Nucleus accumbens (tissue), 56 donors: ENCODE measurements around the gene HM13.
"Not testable (repeated sequence)": the region's sequence is repeated elsewhere in the genome, so short reads cannot be mapped to it uniquely, and the experiment has no call there.

ENCODE experiments used
- DNase-seq, 56 donors: peaks; one replicate each; lab custom pipeline; 2025; lab: John Stamatoyannopoulos, UW

The HM13 gene

DNA sequence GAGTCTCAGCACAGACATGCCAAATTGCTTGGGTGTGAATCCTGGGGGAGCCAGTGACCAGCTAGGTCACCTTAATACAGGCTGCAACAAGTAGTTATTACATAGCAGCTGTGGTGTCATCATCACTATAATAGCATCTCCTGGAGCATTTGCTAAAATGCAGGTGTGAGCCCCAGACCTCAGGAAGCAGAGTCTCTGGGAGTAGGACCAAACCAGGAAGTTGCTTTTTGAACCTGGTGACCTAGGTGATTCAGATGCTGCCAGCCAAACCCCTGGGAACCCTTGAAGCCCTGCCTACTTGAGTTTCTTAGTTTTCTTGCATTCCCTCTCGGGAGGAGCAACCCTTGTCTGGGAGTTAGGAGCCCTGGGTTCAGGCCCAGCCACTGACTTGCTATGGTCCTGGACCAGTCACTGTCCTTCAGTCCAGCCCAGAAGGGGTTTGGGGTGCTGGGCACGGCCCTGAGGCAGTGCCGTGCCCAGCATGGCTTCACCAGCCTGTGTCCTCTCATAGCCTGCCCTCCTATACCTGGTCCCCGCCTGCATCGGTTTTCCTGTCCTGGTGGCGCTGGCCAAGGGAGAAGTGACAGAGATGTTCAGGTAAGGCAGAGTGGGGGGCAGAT lies 51.6 kb downstream of the HM13 start:
- DNase-seq = no peak

DNA sequence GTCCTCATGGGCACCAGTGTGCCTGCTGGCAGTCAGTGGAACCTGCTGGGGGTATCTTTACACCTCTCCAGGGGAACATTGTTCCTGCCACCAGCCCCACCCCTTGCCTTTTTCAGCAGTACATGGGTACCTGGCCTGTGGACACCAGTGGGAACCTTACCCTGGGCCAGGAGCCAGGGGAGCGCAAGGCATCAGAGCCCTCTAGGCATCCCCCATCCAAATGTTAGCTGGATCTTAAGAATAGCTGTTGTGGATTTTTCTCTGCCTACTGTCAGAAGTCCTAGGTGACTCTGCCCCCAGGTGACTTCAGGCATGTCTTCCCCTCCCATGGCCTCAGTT lies 52.0 kb downstream of the HM13 start:
- DNase-seq = no peak

DNA sequence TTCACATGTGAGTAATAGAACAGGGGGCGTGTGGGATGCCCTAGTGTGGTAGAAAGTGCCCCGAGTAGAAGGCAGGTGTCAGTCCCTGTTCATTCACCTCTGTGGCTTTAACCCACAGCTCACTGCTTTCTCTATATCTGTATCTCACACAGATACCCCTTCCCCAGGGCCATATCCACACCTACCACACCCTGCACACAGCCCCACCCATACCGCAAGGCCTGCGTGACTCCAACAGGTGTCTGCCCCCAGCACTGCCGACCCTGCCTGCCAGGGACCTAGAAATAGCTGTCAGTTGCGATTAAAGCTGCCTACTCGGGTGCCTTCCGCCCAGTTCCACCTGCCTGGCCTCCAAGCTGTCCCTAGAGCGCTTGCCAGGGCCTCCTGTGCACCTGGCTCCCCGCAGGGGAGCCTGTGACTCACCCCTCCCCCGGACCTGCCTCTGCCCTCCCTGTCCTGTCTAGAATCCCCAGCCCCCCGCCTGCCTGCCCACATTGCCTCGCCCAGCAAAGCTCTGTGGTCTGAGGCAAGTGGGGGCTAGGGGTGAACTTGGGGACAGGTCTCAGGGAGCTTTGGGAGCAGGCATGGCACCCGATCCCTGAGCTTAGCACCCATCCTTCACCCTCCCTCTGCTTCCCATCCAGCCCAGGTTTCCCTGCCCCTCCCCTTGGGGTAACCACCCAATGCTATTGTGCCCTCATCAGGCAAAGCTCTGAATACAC lies 52.6 kb downstream of the HM13 start:
- DNase-seq = peak in 1 of 56 donors; percentile 9

DNA sequence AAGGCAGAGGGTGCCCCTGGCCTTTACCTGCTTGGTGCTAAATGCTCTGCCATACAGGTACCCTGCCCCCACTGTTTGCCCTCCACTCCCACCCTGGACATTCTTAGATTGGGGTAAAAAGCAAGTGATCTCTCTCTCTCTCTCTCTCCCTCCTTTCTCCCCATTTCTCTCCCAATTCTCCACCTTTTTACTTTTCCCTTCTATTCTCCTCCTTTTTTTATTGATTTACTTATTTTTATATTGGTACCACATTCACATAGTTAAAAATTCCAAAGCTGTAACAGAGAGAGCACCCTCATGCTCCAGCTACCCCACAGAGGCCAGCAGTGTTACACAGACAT lies 53.1 kb downstream of the HM13 start:
- no peak for DNase-seq

DNA sequence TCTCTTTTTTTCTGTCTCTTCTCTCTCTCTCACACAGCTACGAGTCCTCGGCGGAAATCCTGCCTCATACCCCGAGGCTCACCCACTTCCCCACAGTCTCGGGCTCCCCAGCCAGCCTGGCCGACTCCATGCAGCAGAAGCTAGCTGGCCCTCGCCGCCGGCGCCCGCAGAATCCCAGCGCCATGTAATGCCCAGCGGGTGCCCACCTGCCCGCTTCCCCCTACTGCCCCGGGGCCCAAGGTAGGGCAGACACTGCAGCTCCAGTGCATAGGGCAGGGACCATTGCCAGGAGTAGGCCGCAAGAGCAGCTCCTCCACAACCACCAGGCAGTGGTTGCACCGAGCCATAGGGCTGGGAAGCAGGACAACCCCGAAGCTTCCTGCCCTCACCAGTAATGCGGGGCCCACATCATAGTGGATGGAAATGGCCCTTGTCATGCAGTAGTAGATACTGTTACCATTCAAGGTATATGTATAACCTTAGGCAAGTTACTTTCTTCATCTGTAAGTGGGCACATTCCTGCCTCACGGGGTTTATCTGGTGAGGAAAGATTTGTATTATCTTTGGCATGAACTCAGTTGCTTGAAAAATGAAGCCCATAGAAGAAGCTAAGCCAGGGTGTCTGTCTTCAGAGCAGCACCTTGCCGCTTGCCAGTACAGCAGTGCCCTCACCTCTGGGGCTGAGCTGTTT lies 53.9 kb downstream of the HM13 start:
- no peak for DNase-seq

DNA sequence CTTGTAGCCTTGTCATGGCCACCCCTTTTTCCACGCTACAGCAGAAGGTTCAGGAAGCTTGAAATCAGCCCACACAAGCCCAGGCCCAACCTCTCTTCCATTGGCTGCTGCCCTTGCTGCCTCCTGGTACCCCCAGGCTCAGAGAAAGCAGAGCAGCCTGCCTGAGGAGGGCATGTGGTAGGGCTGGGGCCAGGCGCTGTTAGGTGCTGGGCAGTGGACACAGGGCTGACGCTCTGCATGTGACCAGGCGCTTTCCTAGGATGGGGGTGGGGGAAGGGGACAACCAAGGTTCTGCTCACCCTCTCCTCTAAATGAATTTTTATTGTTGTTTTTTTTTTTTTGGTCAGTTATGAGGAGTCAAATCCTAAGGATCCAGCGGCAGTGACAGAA lies 54.5 kb downstream of the HM13 start:
- peak in 3 of 56 donors; percentile 6 to 35 (median 33) for DNase-seq

DNA sequence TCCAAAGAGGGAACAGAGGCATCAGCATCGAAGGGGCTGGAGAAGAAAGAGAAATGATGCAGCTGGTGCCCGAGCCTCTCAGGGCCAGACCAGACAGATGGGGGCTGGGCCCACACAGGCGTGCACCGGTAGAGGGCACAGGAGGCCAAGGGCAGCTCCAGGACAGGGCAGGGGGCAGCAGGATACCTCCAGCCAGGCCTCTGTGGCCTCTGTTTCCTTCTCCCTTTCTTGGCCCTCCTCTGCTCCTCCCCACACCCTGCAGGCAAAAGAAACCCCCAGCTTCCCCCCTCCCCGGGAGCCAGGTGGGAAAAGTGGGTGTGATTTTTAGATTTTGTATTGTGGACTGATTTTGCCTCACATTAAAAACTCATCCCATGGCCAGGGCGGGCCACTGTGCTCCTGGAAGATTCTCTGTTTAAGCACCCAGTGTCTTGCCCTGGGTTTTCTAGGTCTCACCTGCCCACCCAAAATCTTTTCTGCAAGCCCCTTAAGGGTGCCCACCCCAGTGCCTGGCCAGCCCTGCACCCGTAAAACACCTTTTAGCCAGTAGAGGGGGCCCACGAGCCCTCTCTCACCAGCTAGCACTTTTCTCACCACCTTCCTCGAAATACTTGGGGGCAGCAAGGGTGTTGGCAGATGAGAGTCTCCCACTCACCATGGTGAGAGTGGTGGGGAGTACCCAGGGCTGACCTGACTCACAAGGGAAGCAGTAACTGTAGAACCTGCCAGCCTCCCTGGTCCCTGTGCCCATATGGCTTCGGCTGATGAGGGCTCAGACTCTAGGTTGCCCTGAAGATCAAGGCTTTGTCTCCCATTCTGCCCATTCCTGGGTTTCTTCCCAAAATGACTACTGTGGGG lies 55.1 kb downstream of the HM13 start:
- peak in 47 of 56 donors; percentile 5 to 71 (median 41) for DNase-seq

DNA sequence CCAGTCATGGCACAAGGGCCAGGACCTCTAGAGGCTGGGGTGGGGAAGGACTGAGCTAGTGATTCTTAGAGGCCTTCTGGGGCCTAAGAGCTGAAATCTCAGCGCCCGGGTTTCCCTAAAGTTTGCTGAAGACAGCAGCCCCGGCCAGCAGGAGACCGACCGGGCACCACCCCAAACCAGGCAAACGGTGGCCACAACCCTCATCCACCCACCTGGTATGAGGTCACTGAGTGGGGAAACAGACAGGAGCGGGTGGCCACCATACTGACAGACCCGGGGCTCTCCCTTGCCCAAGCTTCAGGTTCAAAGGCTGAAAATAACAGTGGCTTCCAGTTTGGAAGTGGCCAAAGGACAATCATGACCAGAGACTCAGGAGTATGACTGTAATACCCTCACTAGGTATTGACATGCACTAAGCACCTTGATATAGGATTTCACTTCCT lies 55.8 kb downstream of the HM13 start:
- peak in 5 of 56 donors; percentile 25 to 37 (median 30) for DNase-seq

DNA sequence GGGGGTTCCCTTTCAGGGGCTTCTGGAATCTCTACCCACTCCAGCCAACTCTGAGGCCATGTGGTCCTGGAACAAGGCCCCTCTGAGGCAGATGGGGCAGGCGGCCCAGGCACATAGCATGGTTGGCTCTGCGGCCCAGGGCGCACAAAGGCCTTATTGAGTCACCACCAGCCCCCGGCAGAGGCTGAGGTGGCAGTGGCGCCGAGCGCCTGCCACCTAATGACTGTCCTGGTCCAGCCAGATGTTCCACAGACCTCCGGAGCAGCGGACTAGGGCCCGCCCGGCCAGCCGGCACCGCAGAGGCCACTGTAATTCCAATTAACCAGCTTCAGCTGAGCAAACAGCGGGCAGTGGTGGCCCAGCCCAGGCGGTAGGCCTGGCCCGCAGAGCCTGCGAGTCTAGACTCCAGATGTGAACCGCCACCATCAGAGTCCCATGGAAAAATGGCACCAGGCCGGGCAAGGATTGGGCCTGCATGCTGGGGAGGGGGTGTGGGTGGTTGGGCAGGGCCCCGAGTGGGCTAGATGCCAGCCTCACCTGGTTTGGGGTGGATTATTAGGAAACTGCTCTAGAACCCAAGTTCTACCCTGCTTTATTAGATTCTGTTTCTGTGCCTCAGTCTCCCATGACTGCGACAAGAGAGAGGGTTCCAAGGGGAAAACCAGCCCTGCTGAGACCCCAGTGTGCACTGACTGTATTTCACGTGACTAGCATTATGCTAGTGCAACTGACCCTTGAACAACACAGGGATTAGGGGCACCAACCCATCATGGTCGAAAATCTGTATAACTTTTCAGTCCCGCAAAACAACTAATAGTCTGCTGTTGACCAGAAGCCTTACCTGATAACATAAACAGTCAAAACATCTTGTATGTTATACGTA lies 56.7 kb downstream of the HM13 start:
- peak; percentile 27 to 93 (median 80) for DNase-seq

DNA sequence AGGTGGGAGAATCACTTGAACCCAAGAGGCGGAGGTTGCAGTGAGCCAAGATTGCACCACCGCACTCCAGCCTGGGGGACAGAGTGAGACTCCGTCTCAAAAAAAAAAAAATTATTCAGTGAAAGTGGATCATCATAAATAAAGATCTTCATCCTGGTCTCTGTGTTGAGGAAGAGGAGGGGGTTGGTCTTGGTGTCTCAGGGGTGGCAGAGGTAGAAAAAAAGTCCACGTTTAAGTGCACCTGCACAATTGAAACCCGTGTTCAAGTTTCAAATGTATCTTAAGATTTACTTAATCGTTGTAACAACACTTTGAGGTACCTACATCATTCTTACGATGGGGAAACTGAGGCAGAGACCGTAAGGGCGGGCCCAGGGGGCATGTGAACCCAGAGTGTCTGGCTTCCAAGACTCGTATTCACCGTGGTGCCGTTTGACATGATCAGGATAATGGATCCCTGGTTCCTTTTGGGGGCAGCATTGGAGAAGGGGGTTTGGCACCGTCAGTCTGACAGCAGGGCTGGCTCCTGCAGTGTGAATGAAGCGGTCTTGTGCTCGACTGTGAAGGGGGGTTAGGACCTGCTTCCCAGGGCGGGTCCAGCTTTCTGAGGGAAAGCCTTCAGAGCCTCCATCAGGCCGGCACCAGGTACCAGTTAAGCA lies 57.9 kb downstream of the HM13 start:
- peak in 17 of 56 donors; percentile 37 to 68 (median 50) for DNase-seq

DNA sequence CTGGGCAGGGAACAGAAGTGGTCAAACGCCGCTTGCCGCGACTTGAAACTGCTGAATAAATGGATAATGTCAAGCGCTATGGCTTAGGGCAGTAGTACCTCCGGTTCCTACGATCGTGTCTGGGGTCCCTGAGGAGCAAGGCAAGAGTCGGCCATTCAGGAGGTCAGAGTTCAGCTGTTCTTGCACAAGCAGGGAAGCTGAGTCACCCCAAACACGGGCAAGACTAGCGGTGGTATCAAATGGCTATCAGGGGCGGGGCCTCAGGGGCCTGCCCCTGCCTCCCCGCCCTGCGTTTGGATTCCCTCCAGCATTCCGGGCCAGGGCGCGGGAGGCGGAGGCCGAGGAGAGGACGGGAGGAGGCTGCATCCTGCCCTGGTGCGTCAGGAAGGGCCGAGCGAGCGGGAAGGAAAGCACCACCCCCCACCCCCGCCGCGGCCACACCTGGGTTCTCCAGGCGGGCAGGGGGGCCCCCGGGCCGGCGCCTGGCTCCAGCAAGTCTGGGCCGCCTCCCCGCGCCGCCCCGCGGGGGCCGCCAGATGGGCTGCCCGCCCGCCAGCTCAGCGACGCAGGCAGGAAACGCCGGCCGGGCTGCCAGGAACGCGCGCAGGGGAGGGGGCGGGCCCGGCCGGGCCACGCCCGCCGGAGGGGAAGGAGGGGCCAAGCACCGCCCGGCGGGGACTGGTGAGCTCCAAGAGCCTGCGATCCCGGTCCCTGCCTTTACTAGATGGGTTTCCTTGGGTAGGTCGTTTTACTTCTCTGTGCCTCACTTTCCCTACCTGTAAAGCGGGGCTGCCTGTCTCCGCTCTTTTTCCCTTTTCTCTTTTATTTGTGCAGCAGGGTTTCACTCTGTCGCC lies 58.7 kb downstream of the HM13 start:
- peak in 55 of 56 donors; percentile 23 to 97 (median 82) for DNase-seq

DNA sequence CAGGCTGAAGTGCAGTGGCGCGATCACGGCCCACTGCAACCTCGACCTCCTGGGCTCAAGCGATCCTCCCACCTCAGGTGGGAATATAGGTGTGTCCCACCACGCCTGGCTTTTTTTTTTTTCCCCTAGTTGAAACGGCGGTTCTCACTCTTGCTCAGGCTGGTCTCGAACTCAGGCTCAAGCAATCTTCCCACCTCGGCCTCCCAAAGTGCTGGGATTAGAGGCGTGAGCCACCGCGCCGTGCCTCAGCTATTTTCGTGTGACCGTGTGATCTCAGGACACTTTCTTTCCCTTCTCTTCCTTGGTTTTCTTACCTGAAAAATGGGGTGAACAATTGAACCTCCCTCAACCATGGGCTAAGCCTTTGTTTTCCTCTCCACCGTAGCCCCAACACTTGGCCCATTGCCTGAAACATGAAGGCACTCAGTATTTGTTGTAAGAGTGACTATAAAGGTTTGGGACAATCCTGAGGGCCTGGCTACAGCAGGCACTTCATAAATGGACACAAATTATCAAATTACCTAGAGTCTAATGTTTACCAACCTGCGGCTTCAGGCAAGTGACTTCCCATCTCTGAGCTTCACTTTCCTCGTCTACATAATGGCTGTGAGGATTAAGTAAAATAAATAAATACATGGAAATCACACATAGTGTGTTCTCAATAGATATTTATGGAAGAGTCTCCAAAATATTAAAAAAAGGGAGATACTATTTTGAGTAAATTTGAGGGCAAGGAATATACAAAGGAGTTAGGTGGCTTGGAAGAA lies 59.5 kb downstream of the HM13 start:
- peak in 1 of 56 donors; percentile 35 for DNase-seq

DNA sequence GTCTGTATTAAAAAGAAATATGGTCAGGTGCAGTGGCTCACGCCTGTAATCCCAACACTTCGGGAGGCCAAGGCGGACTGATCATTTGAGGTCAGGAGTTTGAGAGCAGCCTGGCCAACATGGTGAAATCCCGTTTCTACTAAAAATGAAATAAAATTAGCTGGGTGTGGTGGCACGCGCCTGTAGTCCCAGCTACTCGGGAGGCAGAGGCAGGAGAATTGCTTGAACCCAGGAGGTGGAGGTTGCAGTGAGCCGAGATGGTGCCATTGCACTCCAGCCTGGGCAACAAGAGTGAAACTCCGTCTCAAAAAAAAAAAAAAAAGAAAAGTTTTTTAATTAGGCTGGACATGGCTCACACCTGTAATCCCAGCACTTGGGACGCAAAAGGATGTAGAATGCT lies 60.7 kb downstream of the HM13 start:
- DNase-seq = not testable (repeated sequence)

DNA sequence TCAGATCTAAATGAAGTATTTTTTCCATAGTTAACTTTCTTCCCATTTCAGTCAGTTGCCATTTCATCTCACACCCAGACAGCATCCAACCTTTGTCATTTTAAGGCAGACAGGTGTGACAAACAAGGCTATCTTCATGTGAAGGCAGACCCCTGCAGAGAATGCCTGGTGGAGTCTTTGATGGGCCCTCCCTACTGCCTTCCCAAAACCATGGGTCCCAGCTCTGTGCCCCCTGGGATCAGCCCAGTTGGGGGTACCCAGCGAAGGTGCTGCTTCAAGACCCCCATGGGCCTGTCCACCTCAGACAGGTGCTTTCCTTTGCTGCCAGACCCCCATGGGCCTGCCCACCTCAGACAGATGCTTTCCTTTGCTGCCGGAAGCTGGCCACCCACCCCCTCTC lies 62.5 kb downstream of the HM13 start:
- no peak for DNase-seq

DNA sequence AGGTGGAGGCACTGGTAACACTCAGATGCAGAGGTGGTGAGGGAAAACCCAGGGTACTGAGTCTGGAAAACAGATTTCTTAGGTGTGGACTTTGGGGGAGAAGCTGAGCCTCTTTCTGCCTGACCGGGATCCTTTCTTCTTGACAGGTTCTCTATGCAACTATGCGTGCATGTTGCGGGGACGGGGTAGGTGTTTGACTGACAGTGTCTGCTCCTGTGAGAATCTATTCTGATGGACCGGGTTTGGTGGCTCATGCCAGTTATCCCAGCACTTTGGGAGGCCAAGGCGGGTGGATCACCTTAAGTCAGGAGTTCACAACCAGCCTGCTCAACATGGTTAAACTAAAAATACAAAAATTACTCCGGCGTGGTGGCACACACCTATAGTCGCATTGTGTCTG lies 63.0 kb downstream of the HM13 start:
- DNase-seq = no peak

DNA sequence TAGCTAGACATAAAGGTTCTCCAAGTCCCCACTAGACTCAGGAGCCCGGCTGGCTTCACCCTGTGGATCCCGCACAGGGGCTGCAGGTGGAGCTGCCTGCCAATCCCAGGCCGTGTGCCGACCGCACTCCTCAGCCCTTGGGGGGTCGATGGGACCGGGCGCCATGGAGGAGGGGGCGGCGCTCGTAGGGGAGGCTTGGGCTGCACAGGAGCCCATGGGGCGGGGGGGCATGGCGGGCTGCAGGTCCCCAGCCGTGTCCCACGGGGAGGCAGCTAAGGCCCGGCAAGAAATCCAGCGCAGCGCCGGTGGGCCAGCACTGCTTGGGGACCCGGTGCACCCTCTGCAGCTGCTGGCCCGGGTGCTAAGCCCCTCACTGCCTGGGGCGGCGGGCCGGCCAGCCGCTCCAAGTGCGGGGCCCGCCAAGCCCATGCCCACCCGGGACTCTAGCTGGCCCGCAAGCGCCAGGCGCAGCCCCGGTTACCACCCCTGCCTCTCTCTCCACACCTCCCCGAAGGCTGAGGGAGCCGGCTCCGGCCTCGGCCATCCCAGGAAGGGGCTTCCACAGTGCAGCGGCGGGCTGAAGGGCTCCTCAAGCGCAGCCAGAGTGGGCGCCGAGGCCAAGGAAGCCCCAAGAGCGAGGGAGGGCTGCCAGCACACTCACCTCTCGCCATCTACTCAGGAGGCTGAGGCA lies 64.4 kb downstream of the HM13 start:
- DNase-seq = no peak

DNA sequence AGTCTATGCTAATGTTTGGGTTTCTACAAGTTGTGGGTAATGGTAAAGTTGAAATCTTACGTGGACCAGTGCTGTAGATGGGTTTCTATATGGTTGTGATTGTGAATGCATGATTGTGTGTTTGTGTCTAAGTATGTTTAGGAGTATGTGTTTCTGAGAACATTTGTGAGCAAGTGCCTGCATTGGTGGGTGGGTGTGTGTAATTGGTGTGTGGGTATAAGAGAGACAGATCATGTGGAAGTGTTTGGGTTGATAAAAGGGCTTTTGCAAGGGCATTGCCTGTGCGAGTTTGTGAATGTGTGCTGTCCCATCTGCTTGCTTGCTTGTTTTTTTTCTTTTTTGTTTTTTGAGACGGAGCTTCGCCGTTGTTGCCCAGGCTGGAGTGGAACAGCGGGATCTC lies 65.0 kb downstream of the HM13 start:
- no peak for DNase-seq
